ENCODE measurements around the gene FRMD4B. TPM values are rescaled to one million over a fixed set of nuclear protein-coding genes. Genes with fewer than 3 reads are reported as not detected.

The FRMD4B gene
- polyA plus RNA-seq, 2 of the 4 experiments (the other 2 are of a cell fraction): 0.92 to 5.9 TPM

DNA sequence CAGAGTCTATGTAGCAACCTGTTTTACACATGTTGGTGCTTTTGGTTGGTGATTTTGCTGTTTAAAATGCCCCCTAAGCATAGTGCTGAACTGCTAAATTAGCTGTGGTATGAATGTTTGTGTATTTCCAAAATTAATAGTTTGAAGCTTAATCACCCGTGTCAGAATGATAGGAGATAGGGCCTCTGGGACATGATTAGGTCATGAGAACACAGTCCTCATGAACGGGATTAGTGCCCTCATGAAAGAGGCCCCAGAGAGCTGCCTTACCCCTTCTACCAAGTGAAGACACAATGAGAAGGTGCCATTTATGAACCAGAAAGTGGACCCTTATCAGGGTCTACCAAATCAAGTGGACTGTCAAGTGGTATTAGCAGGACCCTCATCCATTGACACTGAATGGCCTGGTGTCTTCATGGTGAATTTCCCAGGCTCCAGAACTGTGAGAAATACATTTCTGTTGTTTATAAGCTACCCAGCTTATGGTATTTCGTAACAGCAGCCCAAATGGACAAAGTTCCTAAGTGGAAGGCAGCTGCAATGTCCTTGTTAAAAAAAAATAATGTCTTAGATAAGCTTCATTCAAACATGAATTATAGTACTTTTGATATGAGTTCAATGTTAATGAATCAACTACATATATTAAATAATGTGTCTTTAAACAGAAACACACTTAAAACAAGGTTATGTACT, 37.7 kb upstream of the FRMD4B start (continued):
- TF ChIP-seq, protein P1, sequence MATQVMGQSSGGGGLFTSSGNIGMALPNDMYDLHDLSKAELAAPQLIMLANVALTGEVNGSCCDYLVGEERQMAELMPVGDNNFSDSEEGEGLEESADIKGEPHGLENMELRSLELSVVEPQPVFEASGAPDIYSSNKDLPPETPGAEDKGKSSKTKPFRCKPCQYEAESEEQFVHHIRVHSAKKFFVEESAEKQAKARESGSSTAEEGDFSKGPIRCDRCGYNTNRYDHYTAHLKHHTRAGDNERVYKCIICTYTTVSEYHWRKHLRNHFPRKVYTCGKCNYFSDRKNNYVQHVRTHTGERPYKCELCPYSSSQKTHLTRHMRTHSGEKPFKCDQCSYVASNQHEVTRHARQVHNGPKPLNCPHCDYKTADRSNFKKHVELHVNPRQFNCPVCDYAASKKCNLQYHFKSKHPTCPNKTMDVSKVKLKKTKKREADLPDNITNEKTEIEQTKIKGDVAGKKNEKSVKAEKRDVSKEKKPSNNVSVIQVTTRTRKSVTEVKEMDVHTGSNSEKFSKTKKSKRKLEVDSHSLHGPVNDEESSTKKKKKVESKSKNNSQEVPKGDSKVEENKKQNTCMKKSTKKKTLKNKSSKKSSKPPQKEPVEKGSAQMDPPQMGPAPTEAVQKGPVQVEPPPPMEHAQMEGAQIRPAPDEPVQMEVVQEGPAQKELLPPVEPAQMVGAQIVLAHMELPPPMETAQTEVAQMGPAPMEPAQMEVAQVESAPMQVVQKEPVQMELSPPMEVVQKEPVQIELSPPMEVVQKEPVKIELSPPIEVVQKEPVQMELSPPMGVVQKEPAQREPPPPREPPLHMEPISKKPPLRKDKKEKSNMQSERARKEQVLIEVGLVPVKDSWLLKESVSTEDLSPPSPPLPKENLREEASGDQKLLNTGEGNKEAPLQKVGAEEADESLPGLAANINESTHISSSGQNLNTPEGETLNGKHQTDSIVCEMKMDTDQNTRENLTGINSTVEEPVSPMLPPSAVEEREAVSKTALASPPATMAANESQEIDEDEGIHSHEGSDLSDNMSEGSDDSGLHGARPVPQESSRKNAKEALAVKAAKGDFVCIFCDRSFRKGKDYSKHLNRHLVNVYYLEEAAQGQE (IDR thresholded peaks at IDR 0.05): no peak
- TF ChIP-seq BHLHE40 (IDR thresholded peaks at IDR 0.05; ENCODE audit: low read depth, low read length) (no peak), HOXB13 (CRISPR knock-in tag; IDR thresholded peaks at IDR 0.05; ENCODE audit: low read depth) (no peak)

DNA sequence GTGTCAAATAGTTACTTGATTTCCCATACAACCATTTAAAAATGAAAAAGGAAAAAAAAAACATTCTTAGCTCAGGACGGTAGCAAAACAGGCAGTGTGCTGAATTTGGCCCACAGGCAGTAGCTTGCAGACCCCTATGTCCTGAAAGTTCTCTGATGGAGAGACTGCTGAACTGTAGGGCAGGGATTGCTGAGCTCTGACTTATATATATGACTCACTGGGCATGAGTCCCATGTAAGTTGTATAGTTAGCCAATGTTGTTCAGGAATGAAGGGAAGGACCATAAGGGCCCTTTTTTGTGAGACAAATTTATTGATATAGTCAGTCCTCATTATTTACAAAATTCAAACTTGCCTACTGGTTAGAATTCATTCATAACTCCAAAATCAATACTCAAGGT, 36.9 kb upstream of the FRMD4B start:
- CTCF ChIA-PET: interaction anchor here (1.1 to 3.8 kb wide), 4 partner anchors 13 to 412 kb away, joined by 3 to 21 read pairs (median 12); no protein-coding TSS in a partner anchor
- FAIRE-seq: no peak
- no peak for TF ChIP-seq RARB (CRISPR knock-in tag; IDR thresholded peaks at IDR 0.05)
- no peak for TF ChIP-seq KDM5A (IDR thresholded peaks at IDR 0.05)
- TF ChIP-seq MAFK (IDR thresholded peaks at IDR 0.05; ENCODE audit: partially characterized antibody): no peak
- no peak for TF ChIP-seq ZFP36 (IDR thresholded peaks at IDR 0.05; ENCODE audit: borderline replicate concordance, partially characterized antibody)
- no peak for TF ChIP-seq HDAC2 (IDR thresholded peaks at IDR 0.05)
- TF ChIP-seq, protein P2, sequence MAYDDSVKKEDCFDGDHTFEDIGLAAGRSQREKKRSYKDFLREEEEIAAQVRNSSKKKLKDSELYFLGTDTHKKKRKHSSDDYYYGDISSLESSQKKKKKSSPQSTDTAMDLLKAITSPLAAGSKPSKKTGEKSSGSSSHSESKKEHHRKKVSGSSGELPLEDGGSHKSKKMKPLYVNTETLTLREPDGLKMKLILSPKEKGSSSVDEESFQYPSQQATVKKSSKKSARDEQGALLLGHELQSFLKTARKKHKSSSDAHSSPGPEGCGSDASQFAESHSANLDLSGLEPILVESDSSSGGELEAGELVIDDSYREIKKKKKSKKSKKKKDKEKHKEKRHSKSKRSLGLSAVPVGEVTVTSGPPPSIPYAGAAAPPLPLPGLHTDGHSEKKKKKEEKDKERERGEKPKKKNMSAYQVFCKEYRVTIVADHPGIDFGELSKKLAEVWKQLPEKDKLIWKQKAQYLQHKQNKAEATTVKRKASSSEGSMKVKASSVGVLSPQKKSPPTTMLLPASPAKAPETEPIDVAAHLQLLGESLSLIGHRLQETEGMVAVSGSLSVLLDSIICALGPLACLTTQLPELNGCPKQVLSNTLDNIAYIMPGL (CRISPR knock-in tag; IDR thresholded peaks at IDR 0.05; ENCODE audit: borderline replicate concordance): no peak
- no peak for TF ChIP-seq GATA3 (IDR thresholded peaks at IDR 0.05; ENCODE audit: borderline replicate concordance)
- no peak for TF ChIP-seq NR3C1 (IDR thresholded peaks at IDR 0.05)
- TF ChIP-seq HOXB13 (CRISPR knock-in tag; IDR thresholded peaks at IDR 0.05; ENCODE audit: low read depth): no peak
- TF ChIP-seq, protein P3, sequence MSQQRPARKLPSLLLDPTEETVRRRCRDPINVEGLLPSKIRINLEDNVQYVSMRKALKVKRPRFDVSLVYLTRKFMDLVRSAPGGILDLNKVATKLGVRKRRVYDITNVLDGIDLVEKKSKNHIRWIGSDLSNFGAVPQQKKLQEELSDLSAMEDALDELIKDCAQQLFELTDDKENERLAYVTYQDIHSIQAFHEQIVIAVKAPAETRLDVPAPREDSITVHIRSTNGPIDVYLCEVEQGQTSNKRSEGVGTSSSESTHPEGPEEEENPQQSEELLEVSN (IDR thresholded peaks at IDR 0.05; ENCODE audit: borderline replicate concordance, low read depth): no peak
- TF ChIP-seq, protein P4, sequence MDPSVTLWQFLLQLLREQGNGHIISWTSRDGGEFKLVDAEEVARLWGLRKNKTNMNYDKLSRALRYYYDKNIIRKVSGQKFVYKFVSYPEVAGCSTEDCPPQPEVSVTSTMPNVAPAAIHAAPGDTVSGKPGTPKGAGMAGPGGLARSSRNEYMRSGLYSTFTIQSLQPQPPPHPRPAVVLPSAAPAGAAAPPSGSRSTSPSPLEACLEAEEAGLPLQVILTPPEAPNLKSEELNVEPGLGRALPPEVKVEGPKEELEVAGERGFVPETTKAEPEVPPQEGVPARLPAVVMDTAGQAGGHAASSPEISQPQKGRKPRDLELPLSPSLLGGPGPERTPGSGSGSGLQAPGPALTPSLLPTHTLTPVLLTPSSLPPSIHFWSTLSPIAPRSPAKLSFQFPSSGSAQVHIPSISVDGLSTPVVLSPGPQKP (IDR thresholded peaks at IDR 0.05; ENCODE audit: low read depth, low read length): no peak
- no peak for TF ChIP-seq PHF8 (IDR thresholded peaks at IDR 0.05; ENCODE audit: borderline replicate concordance, low read depth)
- TF ChIP-seq, protein P5, sequence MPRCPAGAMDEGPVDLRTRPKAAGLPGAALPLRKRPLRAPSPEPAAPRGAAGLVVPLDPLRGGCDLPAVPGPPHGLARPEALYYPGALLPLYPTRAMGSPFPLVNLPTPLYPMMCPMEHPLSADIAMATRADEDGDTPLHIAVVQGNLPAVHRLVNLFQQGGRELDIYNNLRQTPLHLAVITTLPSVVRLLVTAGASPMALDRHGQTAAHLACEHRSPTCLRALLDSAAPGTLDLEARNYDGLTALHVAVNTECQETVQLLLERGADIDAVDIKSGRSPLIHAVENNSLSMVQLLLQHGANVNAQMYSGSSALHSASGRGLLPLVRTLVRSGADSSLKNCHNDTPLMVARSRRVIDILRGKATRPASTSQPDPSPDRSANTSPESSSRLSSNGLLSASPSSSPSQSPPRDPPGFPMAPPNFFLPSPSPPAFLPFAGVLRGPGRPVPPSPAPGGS (IDR thresholded peaks at IDR 0.05): no peak
- no peak for TF ChIP-seq ZC3H11A (IDR thresholded peaks at IDR 0.05)
- TF ChIP-seq, protein P6, sequence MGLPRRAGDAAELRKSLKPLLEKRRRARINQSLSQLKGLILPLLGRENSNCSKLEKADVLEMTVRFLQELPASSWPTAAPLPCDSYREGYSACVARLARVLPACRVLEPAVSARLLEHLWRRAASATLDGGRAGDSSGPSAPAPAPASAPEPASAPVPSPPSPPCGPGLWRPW (IDR thresholded peaks at IDR 0.05): no peak
- TF ChIP-seq MYC (IDR thresholded peaks at IDR 0.05; ENCODE audit: borderline replicate concordance, low read length): no peak
- no peak for TF ChIP-seq EP300 (IDR thresholded peaks at IDR 0.05)
- no peak for TF ChIP-seq RNF2 (IDR thresholded peaks at IDR 0.05; ENCODE audit: borderline replicate concordance, low read depth)
- no peak for TF ChIP-seq POLR2A (IDR thresholded peaks at IDR 0.05; ENCODE audit: low read length)
- TF ChIP-seq CEBPB (IDR thresholded peaks at IDR 0.05): no peak
- Histone ChIP-seq H3K9me3 (no peaks in the 10 kb centered on the region), H3K4me1 (no peaks in the 10 kb centered on the region), H3K27ac (no peak overlapping the region), H3K4me2 (no peak overlapping the region), H3K4me3 (no peak overlapping the region)
- DNase-seq (ENCODE audit: low read depth in 1 of 2, low spot score in 1 of 2): no peak
- POLR2A ChIA-PET: no interaction called here
- WGBS (ENCODE audit: missing lambda C conversion rate): 100% methylated on average over 1 of the region's 1 CpG
- no peak for ATAC-seq

All from A549 (cell line).